Tibial nerve (tissue), 4 donors: Measurements from ENCODE around the gene RSPH1. TPM values are rescaled to one million over a fixed set of nuclear protein-coding genes. Genes with fewer than 3 reads are reported as not detected.
A peak's percentile ranks its signal among the peaks of the same experiment; 100 is the strongest.

Source experiments
- DNase-seq, 2 donors: peaks; one replicate each; pipeline ENCODE4 v3.0.0-alpha.2; 2019; ENCODE audit warnings: low spot score in 2 of 2
- H3K27ac ChIP-seq, 4 donors: fragments of 200-600 bp; sonication (generic) in 3 of 4; one replicate each; pipeline ENCODE4 v1.5.1; 2017 to 2019; ENCODE audit warnings: mild to moderate bottlenecking in 1 of 4
- H3K27me3 ChIP-seq, 2 donors: fragments of 200-600 bp; sonication (generic) in 1 of 2; one replicate each; pipeline versions ENCODE4 v1.5.1 to v1.6.0; 2017 to 2019
- H3K36me3 ChIP-seq, 3 donors: fragments of 200-600 bp; sonication (generic); one replicate each; pipeline ENCODE4 v1.5.1; 2018 to 2019
- H3K4me1 ChIP-seq, 4 donors: fragments of 200-600 bp; sonication (generic) in 3 of 4; one replicate each; pipeline ENCODE4 v1.5.1; 2017 to 2019
- H3K4me3 ChIP-seq, 4 donors: fragments of 200-600 bp; sonication (generic) in 3 of 4; one replicate each; pipeline ENCODE4 v1.5.1; 2017 to 2019; ENCODE audit warnings: mild to moderate bottlenecking in 1 of 4, moderate library complexity in 1 of 4
- H3K9me3 ChIP-seq, 4 donors: fragments of 200-600 bp; sonication (generic) in 3 of 4; one replicate each; pipeline ENCODE4 v1.5.1; 2017 to 2019
- CTCF ChIP-seq, 5 experiments: fragments of 200-600 bp in 3 of 5; fragments of 450-650 bp in 2 of 5; sonication (generic) in 3 of 5; IDR thresholded peaks; one replicate each; pipeline ENCODE4 v1.5.1; 2016 to 2019; ENCODE audit warnings: antibody characterized with exemption in 5 of 5, mild to moderate bottlenecking in 3 of 5, moderate library complexity in 2 of 5
- EP300 ChIP-seq, 2 donors: sonication (generic); formaldehyde crosslinking; IDR thresholded peaks; one replicate each; pipeline ENCODE4 v1.6.1; 2017; ENCODE audit warnings: antibody characterized with exemption in 2 of 2, mild to moderate bottlenecking in 1 of 2
- POLR2A ChIP-seq, 2 donors: fragments of 450-650 bp; IDR thresholded peaks; one replicate each; pipeline ENCODE4 v1.6.1; 2017; ENCODE audit warnings: antibody characterized with exemption in 2 of 2, mild to moderate bottlenecking in 2 of 2, moderate library complexity in 2 of 2
- WGBS, 2 donors: methylation state at CpG; one replicate each; pipeline ENCODE4 v1.1.5; 2018; 5-methylcytosine and 5-hydroxymethylcytosine counted together
- total RNA-seq, 4 donors: library from RNA; depleted of rRNA; stranded (reverse); fragments of >200 nt; gene quantifications; one replicate each; pipeline ENCODE4 v1.1.0, GENCODE V29; 2016

Gene RSPH1
- total RNA-seq, 4 donors from 2014 or later = 0.21 to 1.7 TPM; not detected in 2

- Histone ChIP-seq H3K9me3 (no peaks in the 10 kb centered on the region), H3K27ac (peak overlapping the region in 1 of 4 donors; percentile 16), H3K4me3 (no peak overlapping the region), H3K36me3 (no peaks in the 10 kb centered on the region), H3K27me3 (no peaks in the 10 kb centered on the region), H3K4me1 (peaks cover 0 to 12% (median 0%) of the 10 kb centered on the region in 4 donors)
- no peak for DNase-seq
- 69 to 72% methylated on average over 8 of the region's 8 CpGs for WGBS, 2 donors
- no peak for TF ChIP-seq CTCF (IDR thresholded peaks at IDR 0.05)
Measured at GRCh38 chr21:42465008-42465802, 30.8 kb downstream of the RSPH1 start.

DNA sequence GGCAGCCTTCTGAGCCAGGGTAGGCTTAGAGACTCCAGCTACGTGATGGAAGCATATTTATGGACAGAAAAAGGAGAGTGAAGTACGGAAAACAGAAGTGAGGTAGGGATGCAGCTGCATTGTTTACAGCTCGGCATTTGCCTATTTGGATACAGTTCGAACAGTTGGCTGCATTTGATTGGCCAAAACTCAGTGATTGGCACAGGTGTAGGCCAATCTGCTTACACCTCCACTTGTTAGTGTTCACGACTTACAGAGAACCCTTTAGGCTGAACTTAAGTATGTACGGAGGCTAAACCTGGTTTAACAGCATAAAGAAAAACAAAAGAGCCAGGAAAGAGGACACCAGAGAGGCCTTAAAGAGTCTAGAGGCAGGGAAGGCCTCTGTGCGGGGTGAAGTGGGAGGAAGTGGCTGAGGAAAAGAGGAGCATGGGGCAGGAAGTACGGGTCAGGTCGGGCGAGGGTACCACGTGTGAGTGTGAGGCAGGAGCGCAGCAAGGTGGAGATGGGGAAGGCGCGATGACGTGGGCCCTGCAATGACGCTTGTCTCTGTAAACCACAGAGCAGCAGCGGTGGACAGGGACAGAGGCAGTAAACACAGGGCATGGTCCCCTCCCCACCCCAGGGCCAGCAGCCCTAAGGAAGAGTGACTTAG lies 32.0 kb downstream of the RSPH1 start:
- Histone ChIP-seq H3K4me3 (no peak overlapping the region), H3K27me3 (no peaks in the 10 kb centered on the region), H3K9me3 (no peaks in the 10 kb centered on the region), H3K4me1 (peaks cover 0 to 14% (median 0%) of the 10 kb centered on the region in 4 donors), H3K27ac (peak overlapping the region in 1 of 4 donors; percentile 19), H3K36me3 (no peaks in the 10 kb centered on the region)
- no peak for TF ChIP-seq POLR2A (IDR thresholded peaks at IDR 0.05)
- no peak for TF ChIP-seq CTCF (IDR thresholded peaks at IDR 0.05)
- TF ChIP-seq EP300 (IDR thresholded peaks at IDR 0.05) = no peak
- DNase-seq = no peak
- 76 to 79% methylated on average over 17 of the region's 17 CpGs for WGBS, 2 donors

DNA sequence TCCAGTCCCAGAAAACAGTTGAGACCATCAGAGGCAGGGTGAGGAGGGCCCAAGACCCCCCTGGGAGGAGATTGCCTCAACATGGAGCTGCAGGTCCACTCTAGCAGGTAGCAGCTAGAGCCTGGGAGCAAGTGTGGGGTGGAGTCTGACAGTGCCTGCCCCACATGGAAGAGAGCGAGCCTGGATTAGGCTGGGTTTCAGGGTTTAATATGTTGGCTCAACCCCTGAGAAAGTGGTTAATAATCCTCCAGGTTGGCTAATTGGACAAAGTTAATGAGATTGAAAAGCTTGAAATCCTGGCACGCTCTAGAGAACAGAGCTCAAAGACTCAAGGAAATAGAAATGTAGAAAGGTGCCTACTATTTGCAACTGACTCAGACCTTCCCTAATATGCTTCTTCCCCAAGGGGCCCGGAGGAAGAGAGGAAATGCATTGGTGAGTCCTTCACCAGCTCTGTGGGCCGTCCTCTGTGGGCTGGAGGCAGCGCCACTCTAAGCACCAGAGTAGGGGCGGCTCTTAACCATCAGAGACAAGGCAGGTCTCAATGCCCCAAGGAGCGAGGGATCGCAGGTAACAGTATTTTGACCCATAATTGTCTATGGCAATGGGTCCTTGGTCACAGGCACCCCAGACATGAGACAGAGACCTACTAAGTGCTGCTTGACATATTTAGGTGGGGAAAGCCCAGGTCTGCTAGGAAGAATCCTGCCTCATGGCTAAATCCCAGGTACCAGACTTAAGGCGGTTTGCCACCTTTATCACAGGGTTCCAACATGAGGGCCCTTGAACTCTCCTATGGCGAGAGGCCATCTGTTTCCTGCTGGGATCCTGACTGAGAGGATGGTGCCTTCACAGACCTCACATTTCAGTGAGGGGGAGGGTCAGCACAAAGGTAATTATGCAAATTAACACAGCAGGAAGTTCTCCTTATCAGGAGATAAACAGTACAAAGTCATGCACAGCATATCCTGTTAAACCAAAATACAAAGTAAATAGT lies 33.8 kb downstream of the RSPH1 start:
- Histone ChIP-seq H3K27me3 (no peaks in the 10 kb centered on the region), H3K27ac (peak overlapping the region in 1 of 4 donors; percentile 62), H3K9me3 (no peaks in the 10 kb centered on the region), H3K4me1 (peaks cover 0 to 14% (median 0%) of the 10 kb centered on the region in 4 donors), H3K4me3 (no peak overlapping the region), H3K36me3 (no peaks in the 10 kb centered on the region)
- 85 to 86% methylated on average over 10 of the region's 10 CpGs for WGBS, 2 donors
- no peak for DNase-seq
- TF ChIP-seq EP300 (IDR thresholded peaks at IDR 0.05) = no peak
- no peak for TF ChIP-seq CTCF (IDR thresholded peaks at IDR 0.05)
- no peak for TF ChIP-seq POLR2A (IDR thresholded peaks at IDR 0.05)

DNA sequence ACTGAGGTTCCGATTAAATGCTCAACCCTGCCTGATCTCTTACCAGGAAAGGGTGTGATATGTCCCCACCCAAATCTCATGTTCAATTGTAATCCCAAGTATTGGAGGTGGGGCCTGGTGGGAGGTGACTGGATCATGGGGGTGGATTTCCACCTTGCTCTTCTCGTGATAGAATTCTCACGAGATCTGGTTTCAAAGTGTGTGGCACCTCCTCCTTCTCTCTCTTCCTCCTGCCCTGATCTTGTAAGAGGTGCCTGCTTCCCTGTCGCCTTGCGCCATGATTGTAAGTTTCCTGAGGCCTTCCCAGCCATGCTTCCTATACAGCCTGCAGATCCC lies 34.9 kb downstream of the RSPH1 start:
- DNase-seq = no peak

More for the DNA sequence above, 34.9 kb downstream of the RSPH1 start:
- H3K4me1 ChIP-seq = peaks cover 0 to 14% (median 0%) of the 10 kb centered on the region in 4 donors
- H3K4me3 ChIP-seq = no peak overlapping the region
- H3K27me3 ChIP-seq = no peaks in the 10 kb centered on the region
- WGBS, 2 donors = 76 to 78% methylated on average over 5 of the region's 5 CpGs
- no peak overlapping the region for H3K27ac ChIP-seq
- H3K9me3 ChIP-seq = no peaks in the 10 kb centered on the region
- H3K36me3 ChIP-seq = no peaks in the 10 kb centered on the region
- no peak for TF ChIP-seq CTCF (IDR thresholded peaks at IDR 0.05)
- TF ChIP-seq EP300 (IDR thresholded peaks at IDR 0.05) = no peak
- TF ChIP-seq POLR2A (IDR thresholded peaks at IDR 0.05) = no peak
